Stimulated activated CD8-positive, alpha-beta memory T cell treated with anti-CD3 and anti-CD28 coated beads, Interleukin-4, amount 100 ng/mL, for 4 hours (primary cell): Measurements from ENCODE around the gene GPRASP2.
"Not testable (repeated sequence)": the region's sequence is repeated elsewhere in the genome, so short reads cannot be mapped to it uniquely, and the experiment has no call there.

Experiments
- DNase-seq, 2 donors: peaks; one replicate each; pipeline ENCODE4 v3.0.0-alpha.2; 2020; ENCODE audit warnings: low read depth in 2 of 2, low spot score in 1 of 2

The GPRASP2 gene

GRCh38 chrX:102712216-102712966 lies at the start of gene GPRASP2:
GPRASP2 (plus strand) TSS chrX:102712448; CDS start chrX:102714870, 2,422 bp downstream.
- DNase-seq: no peak

DNA sequence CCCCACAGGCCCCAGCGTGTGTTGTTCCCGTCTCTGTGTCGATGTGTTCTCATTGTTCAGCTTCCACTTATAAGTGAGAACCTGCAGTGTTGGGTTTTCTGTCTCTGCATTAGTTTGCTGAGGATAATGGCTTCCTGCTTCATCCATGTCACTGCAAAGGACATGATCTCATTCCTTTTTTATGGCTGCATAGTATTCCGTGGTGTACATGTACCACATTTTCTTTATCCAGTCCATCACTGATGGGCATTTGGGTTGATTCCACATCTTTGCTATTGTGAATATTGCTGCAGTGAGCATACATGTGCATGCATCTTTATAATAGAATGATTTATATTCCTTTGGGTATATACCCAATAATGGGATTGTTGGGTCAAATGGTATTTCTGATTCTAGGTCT lies 48.4 kb upstream of the GPRASP2 start:
- DNase-seq: not testable (repeated sequence)

DNA sequence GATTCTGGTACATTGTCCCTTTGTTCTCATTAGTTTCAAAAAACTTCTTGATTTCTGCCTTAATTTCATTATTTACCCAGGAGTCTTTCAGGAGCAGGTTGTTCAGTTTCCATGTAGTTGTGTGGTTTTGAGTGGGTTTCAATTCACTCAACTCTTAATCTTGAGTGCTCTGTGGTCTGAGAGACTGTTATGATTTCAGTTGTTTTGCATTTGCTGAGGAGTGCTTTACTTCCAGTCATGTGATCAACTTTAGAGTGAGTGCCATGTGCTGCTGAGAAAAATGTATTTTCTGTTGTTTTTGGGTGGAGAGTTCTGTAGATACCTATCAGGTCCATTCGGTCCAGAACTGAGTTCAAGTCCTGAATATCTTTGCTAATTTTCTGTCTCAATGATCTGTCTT lies 45.2 kb upstream of the GPRASP2 start:
- not testable (repeated sequence) for DNase-seq

DNA sequence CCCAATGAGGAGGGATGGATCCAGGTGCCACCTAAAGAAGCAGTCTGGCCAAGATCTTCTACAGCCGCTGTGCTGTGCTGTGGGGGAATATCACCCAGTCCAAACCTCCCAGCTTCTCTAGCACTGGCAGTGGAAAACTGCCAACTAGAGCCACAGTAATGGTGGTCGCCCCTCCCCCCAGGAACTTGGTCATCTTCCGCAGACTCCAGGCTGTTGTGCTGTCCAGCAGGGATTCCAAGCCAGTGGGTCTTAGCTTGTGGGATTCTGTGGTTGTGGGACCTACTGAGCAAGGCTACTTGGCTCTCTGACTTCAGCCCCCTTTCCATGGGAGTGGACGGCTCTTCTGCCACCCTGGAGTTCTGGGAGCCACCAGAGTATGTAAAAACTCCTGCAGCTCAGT lies 42.7 kb upstream of the GPRASP2 start:
- no peak for DNase-seq

DNA sequence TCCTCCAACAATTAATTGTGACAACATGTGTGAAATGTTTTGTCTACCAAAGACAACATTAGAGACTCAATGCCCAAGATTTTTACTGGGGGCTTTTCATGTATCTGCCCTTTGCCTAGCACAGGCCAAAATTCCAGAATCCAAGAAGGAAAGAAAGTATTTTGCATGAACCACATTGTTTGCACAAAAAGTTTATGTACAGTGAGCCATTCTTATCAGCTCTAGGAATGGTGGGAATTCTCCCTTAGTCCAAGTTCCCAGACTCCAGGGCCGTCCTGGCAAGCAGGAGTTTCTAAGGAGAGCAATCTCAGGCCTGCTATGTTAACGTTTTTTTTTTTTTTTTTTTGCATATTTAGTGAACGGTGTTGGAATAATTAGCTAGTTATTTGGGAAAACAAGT lies 39.4 kb upstream of the GPRASP2 start:
- no peak for DNase-seq

GRCh38 chrX:102677479-102677878 lies 34.8 kb upstream of the GPRASP2 start:
- not testable (repeated sequence) for DNase-seq

DNA sequence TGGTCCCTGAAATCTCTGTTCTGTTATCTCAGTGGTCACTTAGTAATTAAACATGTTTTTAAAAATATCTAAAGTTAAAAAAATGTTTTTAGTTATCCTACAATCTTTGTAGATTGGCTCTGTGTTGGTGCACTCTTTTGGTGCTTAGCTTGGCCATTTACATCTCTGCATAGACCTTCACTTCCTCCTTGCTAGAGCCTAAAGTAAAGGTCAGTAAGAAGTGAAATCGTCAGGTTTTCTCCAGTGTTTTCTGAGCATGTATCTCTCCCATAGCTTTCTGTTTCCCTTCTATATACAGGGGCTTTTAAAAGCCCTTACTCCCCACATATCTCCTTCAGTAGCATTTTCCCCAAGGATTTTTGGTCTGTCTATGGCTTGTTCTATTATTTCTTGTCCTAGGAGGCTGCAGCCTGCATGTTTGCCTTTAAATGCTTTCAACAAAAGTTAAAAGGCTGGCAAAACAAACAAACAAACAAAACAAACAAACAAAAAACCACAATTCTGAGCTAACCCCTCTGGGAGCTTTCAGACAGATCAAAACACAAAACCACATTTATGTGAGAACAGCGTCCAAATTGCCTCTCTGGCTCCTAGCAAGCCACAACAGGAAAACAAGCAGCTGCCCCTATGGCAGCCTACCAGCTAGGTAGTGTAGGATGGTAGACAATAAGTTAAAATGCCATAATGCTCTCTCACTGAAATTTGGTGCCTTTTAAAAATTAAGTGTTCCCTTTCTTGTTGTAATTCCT lies 27.3 kb upstream of the GPRASP2 start:
- no peak for DNase-seq

GRCh38 chrX:102694749-102695148 lies 17.5 kb upstream of the GPRASP2 start:
- DNase-seq: no peak

GRCh38 chrX:102696306-102696705 lies 15.9 kb upstream of the GPRASP2 start:
- DNase-seq: no peak

DNA sequence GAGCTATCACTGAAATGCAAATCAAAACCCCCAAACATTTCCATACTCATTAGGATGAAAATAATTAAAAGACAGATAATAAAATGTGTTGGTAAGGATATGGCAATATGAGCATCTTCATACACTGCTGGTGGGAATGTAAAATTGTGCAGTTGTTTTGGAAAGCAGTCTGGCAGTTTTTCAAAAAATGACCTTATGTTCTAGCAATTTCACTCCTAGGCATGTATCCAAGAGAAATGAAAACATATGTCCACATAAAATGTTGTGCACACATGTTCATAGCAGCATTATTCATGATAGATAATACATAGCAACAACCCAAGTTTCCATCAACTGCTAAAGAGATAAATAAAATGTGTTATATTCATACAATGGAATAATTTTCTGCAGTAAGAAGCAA lies 14.8 kb upstream of the GPRASP2 start:
- no peak for DNase-seq

- DNase-seq: no peak
Measured at GRCh38 chrX:102708900-102709299, 3.3 kb upstream of the GPRASP2 start.

DNA sequence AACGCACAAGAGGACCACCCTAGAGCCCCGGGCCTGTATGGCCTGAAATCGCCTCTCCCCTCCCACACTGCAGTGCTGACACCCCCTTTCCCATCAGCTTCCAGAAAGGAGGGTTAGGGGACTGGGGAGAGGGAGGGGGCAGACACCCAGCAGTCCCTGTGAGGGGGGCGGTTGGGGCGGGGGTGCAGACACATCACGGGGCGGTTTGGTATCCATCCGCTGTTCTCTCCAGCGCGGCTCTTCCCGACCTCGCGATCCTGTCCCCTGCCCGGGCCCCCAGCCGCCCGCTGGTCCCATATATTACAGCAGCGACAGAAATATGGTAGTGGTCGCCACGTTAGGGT lies 404 bp upstream of the GPRASP2 start:
- no peak for DNase-seq

DNA sequence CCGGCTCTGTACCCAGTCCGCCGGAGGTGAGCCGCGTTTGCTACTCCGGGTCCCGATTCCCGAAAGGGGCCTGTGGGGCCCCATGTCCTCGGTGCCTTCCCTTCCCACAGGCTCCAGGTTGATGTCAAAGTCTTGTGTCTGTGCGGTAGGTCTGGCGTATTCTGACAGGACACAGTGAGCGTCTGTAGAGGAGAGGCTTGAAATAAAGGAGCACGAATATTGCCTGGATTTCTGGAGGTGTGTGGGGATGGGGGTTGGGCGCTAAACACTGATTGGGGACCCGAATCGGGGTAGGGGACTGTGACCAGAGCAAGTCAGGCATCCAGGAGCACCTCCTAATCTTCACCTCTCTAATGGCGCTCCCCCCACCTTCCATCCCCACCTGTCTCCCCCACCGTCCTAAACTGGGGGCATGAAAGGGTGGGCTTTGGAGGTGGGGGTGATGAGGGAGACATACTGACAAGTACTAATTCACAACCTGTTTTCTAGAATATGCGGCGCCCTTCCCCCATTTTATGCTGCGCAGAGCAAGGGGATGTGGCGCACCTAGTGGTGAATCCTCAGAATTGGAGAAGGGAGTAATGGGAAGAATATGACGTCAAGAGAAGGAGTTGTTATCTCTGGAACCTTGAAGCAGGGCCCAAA lies 855 bp downstream of the GPRASP2 start:
- DNase-seq: no peak

GRCh38 chrX:102714994-102715393 lies 2.7 kb downstream of the GPRASP2 start:
- DNase-seq: no peak

DNA sequence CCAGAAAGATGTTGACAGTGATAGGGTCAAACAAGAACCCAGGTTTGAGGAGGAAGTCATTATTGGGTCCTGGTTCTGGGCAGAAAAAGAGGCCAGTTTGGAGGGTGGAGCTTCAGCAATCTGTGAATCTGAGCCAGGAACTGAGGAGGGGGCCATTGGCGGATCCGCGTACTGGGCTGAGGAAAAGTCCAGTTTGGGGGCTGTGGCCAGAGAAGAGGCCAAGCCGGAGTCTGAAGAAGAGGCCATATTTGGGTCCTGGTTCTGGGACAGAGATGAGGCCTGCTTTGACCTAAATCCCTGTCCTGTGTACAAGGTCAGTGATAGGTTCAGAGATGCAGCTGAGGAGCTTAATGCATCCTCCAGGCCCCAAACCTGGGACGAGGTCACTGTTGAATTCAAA lies 3.7 kb downstream of the GPRASP2 start:
- no peak for DNase-seq

- DNase-seq: peak; percentile 31 to 51
Measured at GRCh38 chrX:102720237-102721168, 8.3 kb downstream of the GPRASP2 start, which contains the start of gene GPRASP3. GPRASP3 (plus strand) TSS chrX:102720743; CDS start chrX:102748996, 28,253 bp downstream.

GRCh38 chrX:102721169-102721506 lies 8.9 kb downstream of the GPRASP2 start:
- not testable (repeated sequence) for DNase-seq

- no peak for DNase-seq
Measured at GRCh38 chrX:102723456-102723855, 11.2 kb downstream of the GPRASP2 start.

DNA sequence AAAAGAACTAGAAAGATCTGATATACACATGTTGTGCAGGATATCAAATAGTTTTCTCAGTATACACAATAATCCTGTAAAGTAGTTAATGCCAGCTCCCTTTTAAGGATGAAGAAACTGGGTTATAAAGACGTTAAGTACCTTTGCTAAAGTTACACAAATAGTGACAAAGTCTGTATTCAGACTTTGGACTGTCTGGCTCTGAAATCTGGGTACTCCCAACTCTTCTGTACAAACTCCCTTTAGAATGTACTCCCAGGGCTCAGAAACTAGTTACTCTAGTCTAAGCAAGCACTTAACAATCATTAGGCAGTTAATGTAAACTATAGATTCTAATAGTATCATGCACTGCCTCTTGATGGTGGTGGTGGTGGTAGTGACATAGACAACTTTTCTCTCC lies 15.5 kb downstream of the GPRASP2 start:
- DNase-seq: no peak

GRCh38 chrX:102728646-102729045 lies 16.4 kb downstream of the GPRASP2 start:
- DNase-seq: no peak

DNA sequence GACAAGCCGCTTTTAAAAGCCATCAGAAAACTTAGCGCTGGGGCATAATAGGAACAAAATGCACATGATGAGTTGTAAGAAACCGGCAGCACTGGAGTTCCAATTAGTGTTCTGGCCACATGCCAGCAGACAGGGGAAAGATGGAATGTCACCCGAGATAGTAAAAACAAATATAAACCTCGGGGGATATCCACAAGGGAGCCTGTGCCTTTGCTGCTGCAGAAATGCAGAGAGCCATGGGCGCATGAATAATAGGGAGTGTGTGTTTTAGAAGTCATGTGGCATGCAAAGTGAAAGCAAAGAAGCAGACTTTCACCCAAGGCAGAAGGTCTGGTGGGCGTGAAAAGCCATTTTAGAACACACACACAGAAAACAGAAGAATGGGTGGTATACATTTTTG lies 27.4 kb downstream of the GPRASP2 start:
- no peak for DNase-seq
